SK-N-SH (cell line): ENCODE measurements around the gene FERMT2. TPM values are rescaled to one million over a fixed set of nuclear protein-coding genes. Genes with fewer than 3 reads are reported as not detected.

Source experiments
- CTCF ChIA-PET: fragments of 300-600, 350-600 bp; formaldehyde crosslinking; extraction: SDS; loops from one replicate; lab custom pipeline; 2021; lab: Yijun Ruan, JAX
- POLR2A ChIA-PET: fragments of 350-600 bp; sonication (Branson Sonifier 250); formaldehyde crosslinking; extraction: SDS; loops from one replicate; lab custom pipeline; 2020; ENCODE audit warnings: antibody characterized with exemption, inconsistent platforms; lab: Yijun Ruan, JAX
- DNase-seq: peaks from one replicate; pipeline ENCODE4 v3.0.0; 2012
- H2AFZ ChIP-seq: fragments of 200-600 bp; sonication (generic); 2 replicates; pipeline ENCODE4 v1.8.1; 2016; ENCODE audit warnings: antibody characterized with exemption, mild to moderate bottlenecking, low read depth
- H3F3A ChIP-seq: fragments of 200-600 bp; sonication (generic); replicated peaks from 2 replicates; pipeline ENCODE3; 2016; ENCODE audit warnings: antibody characterized with exemption, mild to moderate bottlenecking; ENCODE audit not compliant: insufficient read depth
- H3K27ac ChIP-seq, 2 experiments: fragments of 200-500 bp in 1 of 2; fragments of 200-600 bp in 1 of 2; sonication (Bioruptor generic) in 1 of 2; sonication (generic), shearing (Covaris generic) in 1 of 2; 2 replicates each; pipeline versions ENCODE4 v1.5.1 to v1.6.1; 2014 to 2016; ENCODE audit warnings: low read depth in 2 of 2, inconsistent platforms in 1 of 2, low read length in 1 of 2, mild to moderate bottlenecking in 1 of 2, mixed read lengths in 1 of 2
- H3K27me3 ChIP-seq: fragments of 200-600 bp; sonication (generic), shearing (Covaris generic); 2 replicates; pipeline ENCODE4 v1.6.1; 2016; ENCODE audit warnings: mixed run types; ENCODE audit not compliant: insufficient read depth
- H3K36me3 ChIP-seq, 2 experiments: fragments of 200-500 bp in 1 of 2; fragments of 200-600 bp in 1 of 2; sonication (Bioruptor generic) in 1 of 2; sonication (generic) in 1 of 2; replicated peaks in 1 of 2; 2 replicates each; pipeline versions ENCODE3 to v1.5.1; 2014 to 2016; ENCODE audit warnings: low read length in 1 of 2, mild to moderate bottlenecking in 1 of 2; ENCODE audit not compliant: insufficient read depth in 2 of 2, control insufficient read depth in 1 of 2
- H3K4me1 ChIP-seq, 2 experiments: fragments of 200-500 bp in 1 of 2; fragments of 200-600 bp in 1 of 2; sonication (Bioruptor generic) in 1 of 2; sonication (generic), shearing (Covaris generic) in 1 of 2; 2 replicates each; pipeline versions ENCODE4 v1.5.1 to v1.6.1; 2014 to 2016; ENCODE audit warnings: low read depth in 1 of 2, low read length in 1 of 2, mixed run types in 1 of 2; ENCODE audit not compliant: insufficient read depth in 2 of 2, control insufficient read depth in 1 of 2
- H3K4me2 ChIP-seq: fragments of 200-600 bp; sonication (generic), shearing (Covaris generic); 2 replicates; pipeline ENCODE4 v1.6.1; 2017; ENCODE audit warnings: mixed run types
- H3K4me3 ChIP-seq, 2 experiments: fragments of 200-500 bp in 1 of 2; fragments of 200-600 bp in 1 of 2; sonication (Bioruptor generic) in 1 of 2; sonication (generic), shearing (Covaris generic) in 1 of 2; 2 replicates each; pipeline versions ENCODE4 v1.5.1 to v1.8.1; 2014 to 2016; ENCODE audit warnings: low read depth in 2 of 2, inconsistent platforms in 1 of 2, low read length in 1 of 2, mild to moderate bottlenecking in 1 of 2, mixed read lengths in 1 of 2, moderate library complexity in 1 of 2
- H3K79me2 ChIP-seq: fragments of 200-600 bp; sonication (generic); 2 replicates; pipeline ENCODE4 v1.8.1; 2017; ENCODE audit warnings: mild to moderate bottlenecking; ENCODE audit not compliant: insufficient read depth
- H3K9ac ChIP-seq: fragments of 200-600 bp; sonication (generic); 2 replicates; pipeline ENCODE4 v1.6.1; 2017; ENCODE audit warnings: mixed run types
- H3K9me2 ChIP-seq: fragments of 200-600 bp; sonication (generic); 2 replicates; pipeline ENCODE4 v1.6.1; 2017; ENCODE audit warnings: mixed run types
- H3K9me3 ChIP-seq: fragments of 200-600 bp; sonication (generic); 2 replicates; pipeline ENCODE4 v1.6.1; 2017; ENCODE audit warnings: mixed run types, mild to moderate bottlenecking, moderate library complexity
- H4K20me1 ChIP-seq: fragments of 200-600 bp; sonication (generic); 2 replicates; pipeline ENCODE4 v1.6.1; 2017; ENCODE audit warnings: mild to moderate bottlenecking, mixed run types; ENCODE audit not compliant: insufficient read depth
- CHD2 ChIP-seq: fragments of 150-350 bp; IDR thresholded peaks from 2 replicates; pipeline ENCODE4 v1.6.1; 2018; ENCODE audit warnings: low read length; ENCODE audit not compliant: partially characterized antibody
- CTCF ChIP-seq: fragments of 200-600 bp; sonication (generic); IDR thresholded peaks from 2 replicates; pipeline ENCODE4 v1.6.1; 2017; ENCODE audit warnings: antibody characterized with exemption, mild to moderate bottlenecking, moderate library complexity
- EP300 ChIP-seq, 2 experiments: IDR thresholded peaks; 2 replicates each; pipeline versions ENCODE4 v1.4.0 to v1.6.1; 2012; ENCODE audit warnings: borderline replicate concordance in 1 of 2, low read depth in 1 of 2, low read length in 1 of 2
- FOSL2 ChIP-seq: IDR thresholded peaks from 2 replicates; pipeline ENCODE4 v1.4.0; 2012; ENCODE audit warnings: low read depth, mild to moderate bottlenecking, moderate library complexity, borderline replicate concordance
- FOXJ3 ChIP-seq: sonication (generic); formaldehyde crosslinking; IDR thresholded peaks from 2 replicates; pipeline ENCODE4 v1.5.1; 2020; ENCODE audit warnings: mild to moderate bottlenecking, missing genetic modification reagents
- FOXM1 ChIP-seq: IDR thresholded peaks from 2 replicates; pipeline ENCODE4 v1.4.0; 2012; ENCODE audit warnings: low read depth, mild to moderate bottlenecking
- GABPA ChIP-seq: IDR thresholded peaks from 2 replicates; pipeline ENCODE4 v1.4.0; 2012; ENCODE audit warnings: low read depth, mild to moderate bottlenecking
- GATA2 ChIP-seq: sonication (generic); formaldehyde crosslinking; IDR thresholded peaks from 2 replicates; pipeline ENCODE4 v1.5.0; 2020; ENCODE audit warnings: mild to moderate bottlenecking, missing genetic modification reagents
- IRF3 ChIP-seq: fragments of 150-350 bp; IDR thresholded peaks from 2 replicates; pipeline ENCODE4 v1.6.1; 2016; ENCODE audit warnings: mild to moderate bottlenecking, low read depth, low read length
- MAX ChIP-seq: IDR thresholded peaks from 2 replicates; pipeline ENCODE4 v1.4.0; 2012; ENCODE audit warnings: low read depth
- MXI1 ChIP-seq: IDR thresholded peaks from 2 replicates; pipeline ENCODE4 v1.6.1; 2012; ENCODE audit warnings: mild to moderate bottlenecking, low read depth, low read length, improper control_type of control experiment
- NRF1 ChIP-seq: IDR thresholded peaks from 2 replicates; pipeline ENCODE4 v1.6.1; 2012; ENCODE audit warnings: low read depth, mild to moderate bottlenecking, low read length
- POLR2AphosphoS5 ChIP-seq: IDR thresholded peaks from 2 replicates; pipeline ENCODE4 v1.6.1; 2012; ENCODE audit warnings: low read depth, low read length
- RCOR1 ChIP-seq: fragments of 150-350 bp; IDR thresholded peaks from 2 replicates; pipeline ENCODE4 v1.6.1; 2017; ENCODE audit warnings: antibody characterized with exemption, low read length
- RFX5 ChIP-seq: IDR thresholded peaks from 2 replicates; pipeline ENCODE4 v1.6.1; 2012; ENCODE audit warnings: mild to moderate bottlenecking, improper control_type of control experiment, low read length
- SIN3A ChIP-seq: IDR thresholded peaks from 2 replicates; pipeline ENCODE4 v1.6.1; 2012; ENCODE audit warnings: low read depth, mild to moderate bottlenecking, low read length, moderate library complexity, borderline replicate concordance
- TCF12 ChIP-seq: IDR thresholded peaks from 2 replicates; pipeline ENCODE4 v1.4.0; 2012
- USF1 ChIP-seq: IDR thresholded peaks from 2 replicates; pipeline ENCODE4 v1.4.0; 2012; ENCODE audit warnings: low read depth, borderline replicate concordance
- WGBS: methylation state at CpG from one replicate; pipeline ENCODE4 v1.1.6; 2017; ENCODE audit warnings: low lambda C conversion rate; 5-methylcytosine and 5-hydroxymethylcytosine counted together
- polyA plus RNA-seq, 3 experiments: library from polyadenylated mRNA; depleted of rRNA; stranded (reverse); fragments of >200 nt; gene quantifications; 2 replicates each; pipeline ENCODE4 v1.2.3, GENCODE V29; 2012

The FERMT2 gene
- polyA plus RNA-seq, 1 of the 3 experiments (the other 2 are of a cell fraction): 40.1 TPM

GRCh38 chr14:52833891-52834290 is 117.0 kb downstream of the FERMT2 start:
- no peaks in the 10 kb centered on the region for H3K79me2 ChIP-seq
- no peaks in the 10 kb centered on the region for H3K36me3 ChIP-seq
- no peaks in the 10 kb centered on the region for H3K9me2 ChIP-seq
- H3F3A ChIP-seq: peaks cover 36% of the 10 kb centered on the region
- peak overlapping the region; percentile 87; the same call in 1 of the 2 replicates for H2AFZ ChIP-seq
- 10% methylated on average over 5 of the region's 5 CpGs for WGBS
- POLR2A ChIA-PET: no interaction called here
- H3K4me1 ChIP-seq: peaks cover 32 to 43% of the 10 kb centered on the region in 2 experiments
- peak overlapping the region; percentile 92 to 95 for H3K27ac ChIP-seq
- no peak overlapping the region for H3K4me2 ChIP-seq
- no peaks in the 10 kb centered on the region for H3K27me3 ChIP-seq
- peak overlapping the region; percentile 51; the same call in 1 of the 2 replicates for H3K9ac ChIP-seq
- DNase-seq: peak; percentile 67
- H3K4me3 ChIP-seq: no peak overlapping the region
- CTCF ChIA-PET: interaction anchor here (0.6 to 1.9 kb wide), 6 partner anchors 10 to 127 kb away, joined by 3 to 6 read pairs (median 3); no protein-coding TSS in a partner anchor
- no peaks in the 10 kb centered on the region for H3K9me3 ChIP-seq
- TF ChIP-seq NRF1 (no peak), CHD2 (peak; percentile 37), FOSL2 (no peak), GATA2 (CRISPR knock-in tag) (peak; percentile 47), FOXM1 (0 out of 2 replicates have a peak, but pooled peaks have one; percentile 17), POLR2AphosphoS5 (no peak), IRF3 (no peak), FOXJ3 (CRISPR knock-in tag) (no peak), RFX5 (no peak), RCOR1 (peak; percentile 57; the same call in 1 of the 2 replicates), EP300 (IDR thresholded peaks at IDR 0.05; ENCODE audit: borderline replicate concordance in 1 of 2, low read depth in 1 of 2, low read length in 1 of 2) (peak in 1 of 2 experiments; percentile 19; a peak in 1 of 4 replicates), MAX (no peak), GABPA (no peak)
- TF ChIP-seq, all 33 proteins: peak for 5
- H4K20me1 ChIP-seq: no peaks in the 10 kb centered on the region

- Histone ChIP-seq H2AFZ (no peak overlapping the region; the same call in 1 of the 2 replicates), H3K9me2 (no peaks in the 10 kb centered on the region), H3K9ac (no peak overlapping the region), H3K79me2 (no peaks in the 10 kb centered on the region), H3F3A (peaks cover 31% of the 10 kb centered on the region), H3K9me3 (no peaks in the 10 kb centered on the region), H3K4me2 (no peak overlapping the region), H3K27me3 (no peaks in the 10 kb centered on the region), H3K4me3 (no peak overlapping the region), H3K27ac (no peak overlapping the region), H3K36me3 (no peaks in the 10 kb centered on the region), H3K4me1 (peaks cover 20 to 31% of the 10 kb centered on the region in 2 experiments), H4K20me1 (no peaks in the 10 kb centered on the region)
- CTCF ChIA-PET: interaction anchor here (0.6 to 3.0 kb wide), 7 partner anchors 12 to 477 kb away, joined by 3 to 16 read pairs (median 6); no protein-coding TSS in a partner anchor
- WGBS: 91% methylated on average over 7 of the region's 7 CpGs
- POLR2A ChIA-PET: no interaction called here
- DNase-seq: no peak
- TF ChIP-seq USF1 (no peak), IRF3 (no peak), MXI1 (no peak), FOSL2 (no peak), CHD2 (no peak), CTCF (no peak), FOXJ3 (CRISPR knock-in tag) (no peak), POLR2AphosphoS5 (no peak), TCF12 (no peak), GABPA (no peak), SIN3A (no peak)
Measured at GRCh38 chr14:52829527-52830185, 121.2 kb downstream of the FERMT2 start.
